GM12873 (cell line): ENCODE measurements around the gene BIK.

Experiments
- TF ChIP-seq, protein P1 (sequence below): IDR thresholded peaks from 2 replicates; pipeline ENCODE4 v1.5.1; 2012; ENCODE audit warnings: low read depth, mild to moderate bottlenecking, moderate library complexity, low read length, control low read depth; ENCODE audit not compliant: insufficient read depth; ENCODE audit errors: missing control alignments

BIK gene

DNA sequence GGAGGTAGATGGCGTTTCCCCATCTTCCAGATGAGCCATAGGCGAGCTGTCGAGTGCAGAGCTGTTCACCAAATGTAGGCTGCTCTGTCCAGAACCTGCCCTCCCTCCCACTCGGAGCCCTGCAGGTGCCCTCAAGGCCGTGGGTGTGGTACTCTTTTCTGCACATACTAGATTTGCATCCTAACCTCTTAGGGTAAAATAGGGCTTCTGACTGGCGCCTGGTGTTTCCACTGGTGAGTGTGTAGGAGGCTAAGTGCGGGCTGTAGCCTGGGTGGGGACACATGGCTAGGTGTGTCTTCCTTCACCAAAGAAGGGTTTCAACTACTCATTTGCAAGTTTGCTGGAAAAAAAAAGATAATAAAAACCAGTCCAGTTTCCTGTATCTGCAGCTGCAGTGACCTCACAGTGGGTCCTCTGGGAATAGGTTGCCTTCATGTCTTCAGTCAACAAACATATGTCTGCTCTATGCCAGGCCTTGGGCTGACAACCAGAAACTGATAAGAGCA, 8.5 kb downstream of the BIK start:
- TF ChIP-seq, protein P1, sequence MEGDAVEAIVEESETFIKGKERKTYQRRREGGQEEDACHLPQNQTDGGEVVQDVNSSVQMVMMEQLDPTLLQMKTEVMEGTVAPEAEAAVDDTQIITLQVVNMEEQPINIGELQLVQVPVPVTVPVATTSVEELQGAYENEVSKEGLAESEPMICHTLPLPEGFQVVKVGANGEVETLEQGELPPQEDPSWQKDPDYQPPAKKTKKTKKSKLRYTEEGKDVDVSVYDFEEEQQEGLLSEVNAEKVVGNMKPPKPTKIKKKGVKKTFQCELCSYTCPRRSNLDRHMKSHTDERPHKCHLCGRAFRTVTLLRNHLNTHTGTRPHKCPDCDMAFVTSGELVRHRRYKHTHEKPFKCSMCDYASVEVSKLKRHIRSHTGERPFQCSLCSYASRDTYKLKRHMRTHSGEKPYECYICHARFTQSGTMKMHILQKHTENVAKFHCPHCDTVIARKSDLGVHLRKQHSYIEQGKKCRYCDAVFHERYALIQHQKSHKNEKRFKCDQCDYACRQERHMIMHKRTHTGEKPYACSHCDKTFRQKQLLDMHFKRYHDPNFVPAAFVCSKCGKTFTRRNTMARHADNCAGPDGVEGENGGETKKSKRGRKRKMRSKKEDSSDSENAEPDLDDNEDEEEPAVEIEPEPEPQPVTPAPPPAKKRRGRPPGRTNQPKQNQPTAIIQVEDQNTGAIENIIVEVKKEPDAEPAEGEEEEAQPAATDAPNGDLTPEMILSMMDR, result no peak

DNA sequence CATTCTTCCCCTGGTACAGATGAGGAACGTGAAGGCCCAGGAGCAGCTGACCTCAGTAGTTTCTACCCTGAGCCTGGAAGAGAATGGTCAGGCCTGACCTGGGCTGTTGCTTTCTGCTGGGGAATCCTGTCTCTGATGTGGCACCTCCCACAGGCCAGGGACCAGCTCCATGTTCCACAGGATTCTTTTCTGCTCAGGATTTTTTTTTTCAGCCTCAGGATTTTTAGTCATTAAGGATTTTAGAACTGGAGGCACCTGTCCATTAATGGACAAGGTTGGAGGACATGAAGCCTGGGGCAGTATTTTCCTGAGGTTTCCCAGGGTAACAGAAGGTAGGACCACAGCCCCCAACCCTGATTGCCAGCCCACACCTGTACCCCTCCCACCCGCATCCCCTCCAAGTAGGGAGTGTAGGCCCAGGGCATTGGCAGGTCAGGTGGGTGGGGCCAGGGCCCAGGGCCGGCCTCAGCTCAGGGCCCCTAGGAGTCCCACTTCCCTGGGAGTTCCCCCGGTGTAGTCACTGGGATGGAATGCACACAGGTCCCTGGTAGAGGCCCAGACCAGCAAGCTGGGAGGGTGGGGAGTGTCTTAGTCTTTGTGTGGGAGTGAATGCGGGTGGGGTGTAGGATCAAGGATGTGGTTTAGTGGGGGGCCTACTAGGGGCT, 16.1 kb downstream of the BIK start:
- TF ChIP-seq, protein P1, result no peak

DNA sequence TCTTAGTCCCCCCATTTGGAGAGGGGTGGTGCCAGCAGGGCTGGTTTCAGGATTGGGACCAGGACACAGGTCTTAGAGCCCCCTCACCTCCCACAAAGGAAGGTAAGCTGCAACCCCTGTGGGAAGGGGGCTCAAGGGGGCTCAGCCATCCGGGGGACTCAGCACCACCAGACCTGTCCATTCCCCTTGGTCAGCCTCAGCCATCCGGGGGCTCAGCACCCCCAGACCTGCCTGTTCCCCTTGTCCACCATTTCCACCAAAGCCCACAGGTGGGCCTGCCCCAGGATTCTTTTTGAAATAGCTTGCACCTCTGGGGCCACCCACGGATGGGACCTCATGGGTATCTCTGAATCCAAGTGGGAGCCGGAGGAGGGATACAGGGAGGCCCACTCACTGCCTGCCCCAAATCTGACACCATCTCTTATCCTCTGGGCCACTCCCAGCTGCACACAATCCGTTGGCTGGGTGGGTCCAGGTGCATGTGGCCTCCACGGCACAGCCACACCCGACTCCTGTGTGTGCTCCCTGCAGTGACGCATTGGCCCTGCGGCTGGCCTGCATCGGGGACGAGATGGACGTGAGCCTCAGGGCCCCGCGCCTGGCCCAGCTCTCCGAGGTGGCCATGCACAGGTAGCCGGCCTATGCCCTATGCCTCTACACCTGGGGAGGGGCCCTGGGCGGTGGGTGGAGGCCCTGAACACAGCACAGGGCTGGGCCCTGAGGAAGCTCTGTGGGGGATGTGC, 16.8 kb downstream of the BIK start:
- TF ChIP-seq, protein P1, result no peak

DNA sequence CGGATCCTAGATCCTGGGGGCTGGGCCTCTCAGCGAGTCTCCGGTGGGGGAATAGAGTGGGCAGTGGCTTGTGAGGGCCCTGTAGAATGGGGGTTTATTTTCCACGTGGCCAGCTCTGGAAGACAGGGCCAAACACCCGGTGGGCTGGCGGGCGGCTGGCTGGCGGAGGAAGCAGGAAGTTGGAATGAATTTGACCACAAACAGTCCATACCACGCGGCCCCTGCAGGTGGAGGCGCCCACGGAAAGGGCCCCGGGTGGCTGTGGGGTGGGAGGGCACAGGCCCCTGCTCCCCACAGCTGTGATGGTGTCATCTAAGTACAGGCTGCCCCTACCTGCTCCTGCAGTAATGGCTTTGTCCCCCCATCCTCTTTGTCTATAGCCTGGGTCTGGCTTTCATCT, 17.6 kb downstream of the BIK start:
- TF ChIP-seq, protein P1, result no peak

DNA sequence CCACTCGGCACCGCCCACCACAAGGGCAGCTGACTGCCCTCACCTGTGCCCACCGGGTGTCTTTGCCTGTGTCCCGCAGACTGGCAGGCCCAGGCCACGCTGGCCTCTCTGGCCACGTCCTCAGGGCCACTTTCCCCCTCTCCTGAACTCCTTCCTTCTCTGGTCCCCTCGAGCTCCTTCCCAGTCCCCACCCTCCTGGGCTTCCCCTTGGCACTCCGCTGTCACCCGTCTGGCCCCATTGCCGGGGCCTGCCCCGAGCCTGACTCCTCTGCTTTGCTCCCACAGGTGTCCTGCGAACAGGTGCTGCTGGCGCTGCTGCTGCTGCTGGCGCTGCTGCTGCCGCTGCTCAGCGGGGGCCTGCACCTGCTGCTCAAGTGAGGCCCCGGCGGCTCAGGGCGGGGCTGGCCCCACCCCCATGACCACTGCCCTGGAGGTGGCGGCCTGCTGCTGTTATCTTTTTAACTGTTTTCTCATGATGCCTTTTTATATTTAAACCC, 18.4 kb downstream of the BIK start:
- TF ChIP-seq, protein P1, result no peak

DNA sequence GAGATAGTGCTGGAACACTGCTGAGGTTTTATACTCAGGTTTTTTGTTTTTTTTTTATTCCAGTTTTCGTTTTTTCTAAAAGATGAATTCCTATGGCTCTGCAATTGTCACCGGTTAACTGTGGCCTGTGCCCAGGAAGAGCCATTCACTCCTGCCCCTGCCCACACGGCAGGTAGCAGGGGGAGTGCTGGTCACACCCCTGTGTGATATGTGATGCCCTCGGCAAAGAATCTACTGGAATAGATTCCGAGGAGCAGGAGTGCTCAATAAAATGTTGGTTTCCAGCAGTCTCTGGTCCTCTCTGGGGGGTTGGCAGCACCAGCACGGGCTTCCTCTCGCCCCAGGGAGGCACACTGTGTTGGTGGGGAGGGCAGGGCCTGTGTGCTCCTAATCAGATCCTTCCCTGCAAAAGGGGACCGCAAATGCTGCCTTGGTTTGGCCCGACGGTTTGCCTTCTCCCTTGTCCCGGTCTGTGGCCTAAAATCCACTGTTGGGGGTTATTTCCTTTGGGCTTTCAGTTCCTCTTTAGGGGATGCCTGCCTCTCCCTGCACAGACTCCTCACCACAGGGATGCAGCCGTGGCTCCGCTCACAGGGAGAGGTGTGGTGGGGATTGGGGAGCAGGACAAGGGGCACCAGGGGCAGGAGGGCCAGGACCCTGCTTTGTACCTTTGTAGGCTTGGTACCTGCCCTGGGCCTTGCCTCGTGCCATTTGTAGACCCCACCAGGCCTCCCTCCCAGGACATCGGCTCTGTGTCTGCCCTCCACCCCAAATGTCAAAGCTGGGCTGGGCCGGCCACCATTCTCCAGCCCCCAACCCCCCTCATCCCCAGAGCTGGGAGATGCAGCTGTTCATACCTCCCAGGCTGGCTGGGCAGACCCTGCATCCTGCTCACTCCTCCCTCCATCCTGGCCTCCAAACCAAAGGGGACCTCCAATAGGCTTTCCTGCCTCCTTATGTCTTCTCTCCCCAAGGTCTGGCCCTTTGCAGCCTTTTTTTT, 19.2 kb downstream of the BIK start:
- TF ChIP-seq, protein P1, result no peak
